ENCODE measurements around the gene RTEL1.
"Not testable (repeated sequence)": the region's sequence is repeated elsewhere in the genome, so short reads cannot be mapped to it uniquely, and the experiment has no call there.

RTEL1 gene

GRCh38 chr20:63648895-63649589 is 9.1 kb upstream of the RTEL1 start:
- no peak for DNase-seq (ENCODE audit: low read depth in 1 of 2, low spot score in 1 of 2)

GRCh38 chr20:63650486-63650885 is 7.6 kb upstream of the RTEL1 start:
- DNase-seq (ENCODE audit: low read depth in 1 of 2, low spot score in 1 of 2): not testable (repeated sequence)

GRCh38 chr20:63651942-63652191 is 6.2 kb upstream of the RTEL1 start:
- no peak for DNase-seq (ENCODE audit: low read depth in 1 of 2, low spot score in 1 of 2)

- no peak for DNase-seq (ENCODE audit: low read depth in 1 of 2, low spot score in 1 of 2)
These were observed 5.7 kb upstream of the RTEL1 start for GRCh38 chr20:63652192-63652980.

GRCh38 chr20:63653041-63653973 is 4.8 kb upstream of the RTEL1 start, which contains the start of gene STMN3:
TSS of gene STMN3 (minus strand) at chr20:63653424. CDS start at chr20:63653345, 79 bp downstream.
- peak; percentile 30 to 48 for DNase-seq (ENCODE audit: low read depth in 1 of 2, low spot score in 1 of 2)

- DNase-seq (ENCODE audit: low read depth in 1 of 2, low spot score in 1 of 2): no peak
These were observed 4.0 kb upstream of the RTEL1 start for GRCh38 chr20:63653974-63654668.

GRCh38 chr20:63655249-63655648 is 2.9 kb upstream of the RTEL1 start:
- DNase-seq (ENCODE audit: low read depth in 1 of 2, low spot score in 1 of 2): no peak

- no peak for DNase-seq (ENCODE audit: low read depth in 1 of 2, low spot score in 1 of 2)
These were observed 1.7 kb upstream of the RTEL1 start for GRCh38 chr20:63656451-63656850.

- DNase-seq (ENCODE audit: low read depth in 1 of 2, low spot score in 1 of 2): no peak
These were observed 714 bp upstream of the RTEL1 start for GRCh38 chr20:63657260-63657936.

GRCh38 chr20:63658749-63659187 is 656 bp downstream of the RTEL1 start:
- no peak for DNase-seq (ENCODE audit: low read depth in 1 of 2, low spot score in 1 of 2)

- no peak for DNase-seq (ENCODE audit: low read depth in 1 of 2, low spot score in 1 of 2)
These were observed 1.3 kb downstream of the RTEL1 start for GRCh38 chr20:63659370-63659769.

GRCh38 chr20:63660174-63660573 is 2.1 kb downstream of the RTEL1 start:
- not testable (repeated sequence) for DNase-seq (ENCODE audit: low read depth in 1 of 2, low spot score in 1 of 2)

- no peak for DNase-seq (ENCODE audit: low read depth in 1 of 2, low spot score in 1 of 2)
These were observed 2.5 kb downstream of the RTEL1 start for GRCh38 chr20:63660622-63661021.

- DNase-seq (ENCODE audit: low read depth in 1 of 2, low spot score in 1 of 2): no peak
These were observed 3.0 kb downstream of the RTEL1 start for GRCh38 chr20:63661108-63661507.

- no peak for DNase-seq (ENCODE audit: low read depth in 1 of 2, low spot score in 1 of 2)
These were observed 4.1 kb downstream of the RTEL1 start for GRCh38 chr20:63661959-63662812.

- DNase-seq (ENCODE audit: low read depth in 1 of 2, low spot score in 1 of 2): no peak
These were observed 4.7 kb downstream of the RTEL1 start for GRCh38 chr20:63662813-63663189.

- DNase-seq (ENCODE audit: low read depth in 1 of 2, low spot score in 1 of 2): no peak
These were observed 5.4 kb downstream of the RTEL1 start for GRCh38 chr20:63663332-63664066.

GRCh38 chr20:63664143-63664851 is 6.2 kb downstream of the RTEL1 start:
- DNase-seq (ENCODE audit: low read depth in 1 of 2, low spot score in 1 of 2): no peak

Data from activated CD4-positive, alpha-beta T cell treated with anti-CD3 and anti-CD28 coated beads, Interleukin-2, amount 50 U/mL, for 24 hours (primary cell).